ENCODE results near the gene COPG2. TPM values are rescaled to one million over a fixed set of nuclear protein-coding genes. Genes with fewer than 3 reads are reported as not detected.
"Not testable (repeated sequence)": the region's sequence is repeated elsewhere in the genome, so short reads cannot be mapped to it uniquely, and the experiment has no call there.

The COPG2 gene
- total and polyA plus RNA-seq, 2 experiments from 2014 or later: 4.9 to 66.3 TPM

- not testable (repeated sequence) for H4K20me1 ChIP-seq (replicated peaks; ENCODE audit: insufficient read depth); ATAC-seq; H3K4me2 ChIP-seq; H3K4me1 Mint-ChIP-seq; DNase-seq (ENCODE audit: low spot score); H3K36me3 Mint-ChIP-seq (ENCODE audit: low read depth); H3K36me3 ChIP-seq (ENCODE audit: insufficient read depth); H3K4me3 Mint-ChIP-seq; H2AFZ ChIP-seq; H3K4me1 ChIP-seq (ENCODE audit: insufficient read depth); H3F3A ChIP-seq (replicated peaks; ENCODE audit: low read depth); H3K4me3 ChIP-seq; H3K79me2 ChIP-seq (replicated peaks; ENCODE audit: insufficient read depth); H3K27me3 Mint-ChIP-seq (ENCODE audit: insufficient read depth, low read depth, poor library complexity); H3K27ac Mint-ChIP-seq; H3K9me3 Mint-ChIP-seq; H3K27ac ChIP-seq (ENCODE audit: low read depth); H3K9me2 ChIP-seq (ENCODE audit: insufficient read depth); H3K27me3 ChIP-seq (ENCODE audit: insufficient read depth)
Measured at GRCh38 chr7:130542297-130542696, 126.3 kb downstream of the COPG2 start.

GRCh38 chr7:130541287-130541686, 127.3 kb downstream of the COPG2 start:
- H3K4me2 ChIP-seq; H3K4me3 ChIP-seq; H4K20me1 ChIP-seq (replicated peaks; ENCODE audit: insufficient read depth); H3K4me1 Mint-ChIP-seq; H3K27me3 Mint-ChIP-seq (ENCODE audit: insufficient read depth, low read depth, poor library complexity); DNase-seq (ENCODE audit: low spot score); H3F3A ChIP-seq (replicated peaks; ENCODE audit: low read depth); H3K79me2 ChIP-seq (replicated peaks; ENCODE audit: insufficient read depth); H3K9me3 Mint-ChIP-seq; H3K4me1 ChIP-seq (ENCODE audit: insufficient read depth); H2AFZ ChIP-seq; H3K4me3 Mint-ChIP-seq; H3K27ac ChIP-seq (ENCODE audit: low read depth); H3K27me3 ChIP-seq (ENCODE audit: insufficient read depth); H3K27ac Mint-ChIP-seq; H3K9me2 ChIP-seq (ENCODE audit: insufficient read depth); H3K36me3 Mint-ChIP-seq (ENCODE audit: low read depth); H3K36me3 ChIP-seq (ENCODE audit: insufficient read depth); ATAC-seq: not testable (repeated sequence)

DNA sequence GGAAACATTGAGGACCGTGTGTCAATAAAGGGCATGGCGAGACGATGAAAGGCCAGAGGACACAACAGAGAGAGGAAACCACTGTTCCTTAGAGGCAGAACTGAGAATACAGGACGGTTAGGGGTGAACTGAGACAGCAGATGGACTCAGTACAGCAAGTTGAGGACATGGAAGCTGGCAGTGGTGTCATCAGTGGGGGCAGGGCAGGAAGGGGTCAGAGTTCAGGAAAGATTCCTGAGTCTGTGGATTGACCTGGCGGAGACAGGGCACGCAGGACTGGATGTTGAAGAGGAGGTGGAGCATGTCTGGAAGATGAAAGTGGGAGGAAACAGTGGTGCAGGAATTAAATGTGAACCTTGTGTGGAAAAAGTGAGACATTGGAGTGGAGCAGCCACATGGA, 130.7 kb downstream of the COPG2 start:
- not testable (repeated sequence) for H3K27ac Mint-ChIP-seq; H3K9me3 Mint-ChIP-seq; H4K20me1 ChIP-seq (replicated peaks; ENCODE audit: insufficient read depth); H3K27me3 Mint-ChIP-seq (ENCODE audit: insufficient read depth, low read depth, poor library complexity); H3K27me3 ChIP-seq (ENCODE audit: insufficient read depth); H3K4me1 Mint-ChIP-seq; H3K36me3 Mint-ChIP-seq (ENCODE audit: low read depth); H3K4me2 ChIP-seq; H3K36me3 ChIP-seq (ENCODE audit: insufficient read depth); H3K27ac ChIP-seq (ENCODE audit: low read depth); ATAC-seq; H3K4me3 Mint-ChIP-seq; H2AFZ ChIP-seq; DNase-seq (ENCODE audit: low spot score); H3K9me2 ChIP-seq (ENCODE audit: insufficient read depth); H3K4me1 ChIP-seq (ENCODE audit: insufficient read depth); H3K79me2 ChIP-seq (replicated peaks; ENCODE audit: insufficient read depth); H3K4me3 ChIP-seq; H3F3A ChIP-seq (replicated peaks; ENCODE audit: low read depth)

GRCh38 chr7:130529417-130529816, 139.1 kb downstream of the COPG2 start:
- H3F3A ChIP-seq (replicated peaks; ENCODE audit: low read depth): no peaks in the 10 kb centered on the region
- no peaks in the 10 kb centered on the region; the same call in 1 of the 2 replicates for H3K9me2 ChIP-seq (ENCODE audit: insufficient read depth)
- Mint-ChIP-seq H3K27me3 (ENCODE audit: insufficient read depth, low read depth, poor library complexity) (peaks cover 6% of the 10 kb centered on the region), H3K27ac (no peak overlapping the region), H3K9me3 (no peaks in the 10 kb centered on the region; the same call in 2 of the 3 replicates), H3K36me3 (ENCODE audit: low read depth) (peaks cover 18% of the 10 kb centered on the region; the same call in 2 of the 3 replicates), H3K4me1 (no peaks in the 10 kb centered on the region), H3K4me3 (no peak overlapping the region)
- no peak overlapping the region for H3K27ac ChIP-seq (ENCODE audit: low read depth)
- no peaks in the 10 kb centered on the region for H3K36me3 ChIP-seq (ENCODE audit: insufficient read depth)
- H3K4me1 ChIP-seq (ENCODE audit: insufficient read depth): no peaks in the 10 kb centered on the region
- H4K20me1 ChIP-seq (replicated peaks; ENCODE audit: insufficient read depth): no peaks in the 10 kb centered on the region
- H3K4me3 ChIP-seq: no peak overlapping the region
- no peak for DNase-seq (ENCODE audit: low spot score)
- H2AFZ ChIP-seq: no peak overlapping the region
- ATAC-seq: no peak
- no peak overlapping the region for H3K4me2 ChIP-seq
- H3K79me2 ChIP-seq (replicated peaks; ENCODE audit: insufficient read depth): no peaks in the 10 kb centered on the region
- H3K27me3 ChIP-seq (ENCODE audit: insufficient read depth): no peaks in the 10 kb centered on the region
- no peak for TF ChIP-seq POLR2AphosphoS5 (IDR thresholded peaks at IDR 0.05; ENCODE audit: low read depth)
- TF ChIP-seq, protein P1, sequence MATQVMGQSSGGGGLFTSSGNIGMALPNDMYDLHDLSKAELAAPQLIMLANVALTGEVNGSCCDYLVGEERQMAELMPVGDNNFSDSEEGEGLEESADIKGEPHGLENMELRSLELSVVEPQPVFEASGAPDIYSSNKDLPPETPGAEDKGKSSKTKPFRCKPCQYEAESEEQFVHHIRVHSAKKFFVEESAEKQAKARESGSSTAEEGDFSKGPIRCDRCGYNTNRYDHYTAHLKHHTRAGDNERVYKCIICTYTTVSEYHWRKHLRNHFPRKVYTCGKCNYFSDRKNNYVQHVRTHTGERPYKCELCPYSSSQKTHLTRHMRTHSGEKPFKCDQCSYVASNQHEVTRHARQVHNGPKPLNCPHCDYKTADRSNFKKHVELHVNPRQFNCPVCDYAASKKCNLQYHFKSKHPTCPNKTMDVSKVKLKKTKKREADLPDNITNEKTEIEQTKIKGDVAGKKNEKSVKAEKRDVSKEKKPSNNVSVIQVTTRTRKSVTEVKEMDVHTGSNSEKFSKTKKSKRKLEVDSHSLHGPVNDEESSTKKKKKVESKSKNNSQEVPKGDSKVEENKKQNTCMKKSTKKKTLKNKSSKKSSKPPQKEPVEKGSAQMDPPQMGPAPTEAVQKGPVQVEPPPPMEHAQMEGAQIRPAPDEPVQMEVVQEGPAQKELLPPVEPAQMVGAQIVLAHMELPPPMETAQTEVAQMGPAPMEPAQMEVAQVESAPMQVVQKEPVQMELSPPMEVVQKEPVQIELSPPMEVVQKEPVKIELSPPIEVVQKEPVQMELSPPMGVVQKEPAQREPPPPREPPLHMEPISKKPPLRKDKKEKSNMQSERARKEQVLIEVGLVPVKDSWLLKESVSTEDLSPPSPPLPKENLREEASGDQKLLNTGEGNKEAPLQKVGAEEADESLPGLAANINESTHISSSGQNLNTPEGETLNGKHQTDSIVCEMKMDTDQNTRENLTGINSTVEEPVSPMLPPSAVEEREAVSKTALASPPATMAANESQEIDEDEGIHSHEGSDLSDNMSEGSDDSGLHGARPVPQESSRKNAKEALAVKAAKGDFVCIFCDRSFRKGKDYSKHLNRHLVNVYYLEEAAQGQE (IDR thresholded peaks at IDR 0.05; ENCODE audit: unreplicated experiment): no peak
- TF ChIP-seq, protein P2, sequence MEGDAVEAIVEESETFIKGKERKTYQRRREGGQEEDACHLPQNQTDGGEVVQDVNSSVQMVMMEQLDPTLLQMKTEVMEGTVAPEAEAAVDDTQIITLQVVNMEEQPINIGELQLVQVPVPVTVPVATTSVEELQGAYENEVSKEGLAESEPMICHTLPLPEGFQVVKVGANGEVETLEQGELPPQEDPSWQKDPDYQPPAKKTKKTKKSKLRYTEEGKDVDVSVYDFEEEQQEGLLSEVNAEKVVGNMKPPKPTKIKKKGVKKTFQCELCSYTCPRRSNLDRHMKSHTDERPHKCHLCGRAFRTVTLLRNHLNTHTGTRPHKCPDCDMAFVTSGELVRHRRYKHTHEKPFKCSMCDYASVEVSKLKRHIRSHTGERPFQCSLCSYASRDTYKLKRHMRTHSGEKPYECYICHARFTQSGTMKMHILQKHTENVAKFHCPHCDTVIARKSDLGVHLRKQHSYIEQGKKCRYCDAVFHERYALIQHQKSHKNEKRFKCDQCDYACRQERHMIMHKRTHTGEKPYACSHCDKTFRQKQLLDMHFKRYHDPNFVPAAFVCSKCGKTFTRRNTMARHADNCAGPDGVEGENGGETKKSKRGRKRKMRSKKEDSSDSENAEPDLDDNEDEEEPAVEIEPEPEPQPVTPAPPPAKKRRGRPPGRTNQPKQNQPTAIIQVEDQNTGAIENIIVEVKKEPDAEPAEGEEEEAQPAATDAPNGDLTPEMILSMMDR (conservative IDR thresholded peaks at IDR 0.05; ENCODE audit: low read depth in 2 of 2): no peak
- TF ChIP-seq CREB1 (CRISPR knock-in tag; IDR thresholded peaks at IDR 0.05; ENCODE audit: low read depth): no peak
- TF ChIP-seq ZNF331 (CRISPR knock-in tag; IDR thresholded peaks at IDR 0.05; ENCODE audit: low read depth): no peak
